Ascending aorta (tissue), 2 donors: ENCODE data around the gene FXYD6. TPM values are rescaled to one million over a fixed set of nuclear protein-coding genes. Genes with fewer than 3 reads are reported as not detected.

ENCODE experiments used
- DNase-seq, 2 donors: peaks; one replicate each; pipeline ENCODE4 v3.0.0-alpha.2; 2019; ENCODE audit warnings: low spot score in 2 of 2
- H3K27ac ChIP-seq, 2 donors: fragments of 200-600 bp; sonication (generic); one replicate each; pipeline ENCODE4 v1.5.1; 2016 to 2017; ENCODE audit warnings: mild to moderate bottlenecking in 1 of 2
- H3K27me3 ChIP-seq: fragments of 200-600 bp; sonication (generic); one replicate; pipeline ENCODE4 v1.5.1; 2017
- H3K36me3 ChIP-seq, 2 donors: fragments of 200-600 bp; sonication (generic); one replicate each; pipeline ENCODE4 v1.5.1; 2016
- H3K4me1 ChIP-seq, 2 donors: fragments of 200-600 bp; sonication (generic); one replicate each; pipeline ENCODE4 v1.5.1; 2016 to 2017; ENCODE audit warnings: mild to moderate bottlenecking in 1 of 2
- H3K4me3 ChIP-seq, 2 donors: fragments of 200-600 bp; sonication (generic); one replicate each; pipeline ENCODE4 v1.5.1; 2016 to 2017; ENCODE audit warnings: mild to moderate bottlenecking in 1 of 2
- H3K9me3 ChIP-seq, 2 donors: fragments of 200-600 bp; sonication (generic); one replicate each; pipeline ENCODE4 v1.5.1; 2016
- intact Hi-C: fragments of 100-400 bp; cut with DNase I; formaldehyde crosslinking; loops from one replicate; pipeline ENCODE4 v1.15.1; 2023
- total RNA-seq: library from RNA; depleted of rRNA; stranded (reverse); fragments of >200 nt; gene quantifications from one replicate; pipeline ENCODE4 v1.1.0, GENCODE V29; 2016
- TF ChIP-seq, protein P1 (sequence below), 3 experiments: fragments of 200-600 bp in 2 of 3; fragments of 450-650 bp in 1 of 3; sonication (generic) in 2 of 3; IDR thresholded peaks; one replicate each; pipeline ENCODE4 v1.5.1; 2016 to 2019; ENCODE audit warnings: antibody characterized with exemption in 3 of 3, mild to moderate bottlenecking in 1 of 3, moderate library complexity in 1 of 3

FXYD6 gene
- total RNA-seq, 1 donor from 2014 or later = 16.4 TPM

DNA sequence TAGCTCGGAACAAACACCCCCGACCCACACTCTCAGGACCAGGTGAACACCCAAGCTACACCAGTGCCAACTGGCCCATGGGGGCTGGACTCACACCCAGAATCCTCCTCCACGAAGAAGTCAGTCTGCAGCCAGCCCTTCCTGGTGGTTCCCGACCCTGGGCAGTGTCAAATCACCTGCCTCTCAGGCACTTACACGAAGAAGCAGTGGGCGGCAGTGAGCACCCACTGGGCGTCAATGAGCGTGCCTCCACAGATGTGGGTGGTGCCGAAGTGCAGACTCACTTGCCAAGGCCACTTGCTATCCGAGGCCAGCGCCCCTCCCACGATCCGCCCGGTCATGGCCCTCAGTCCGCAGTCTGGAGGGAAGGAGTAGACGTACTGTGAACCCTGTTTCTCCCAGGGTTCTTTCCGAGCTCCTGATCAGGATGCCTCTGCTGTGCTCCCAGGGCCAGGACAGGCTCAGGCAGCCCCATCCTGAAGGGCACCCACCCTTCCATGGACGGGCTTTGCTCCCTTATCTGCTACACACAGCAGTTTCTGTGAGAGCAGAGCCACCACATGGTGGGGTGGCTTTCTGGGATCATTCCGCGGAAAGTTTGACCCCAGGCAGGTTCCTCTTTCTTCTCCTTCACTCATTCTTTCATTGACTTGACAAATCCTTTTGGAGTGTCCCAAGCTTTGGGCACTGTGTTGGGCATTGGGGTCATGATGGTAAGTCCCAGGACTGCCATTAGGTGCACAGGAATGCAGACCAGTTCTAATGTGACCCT, 33.3 kb upstream of the FXYD6 start:
- intact Hi-C loops = no loop called here
- Histone ChIP-seq H3K27me3 (no peaks in the 10 kb centered on the region), H3K4me1 (no peaks in the 10 kb centered on the region), H3K27ac (no peak overlapping the region), H3K9me3 (no peaks in the 10 kb centered on the region), H3K4me3 (no peak overlapping the region), H3K36me3 (no peaks in the 10 kb centered on the region)
- no peak for DNase-seq
- TF ChIP-seq, protein P1, sequence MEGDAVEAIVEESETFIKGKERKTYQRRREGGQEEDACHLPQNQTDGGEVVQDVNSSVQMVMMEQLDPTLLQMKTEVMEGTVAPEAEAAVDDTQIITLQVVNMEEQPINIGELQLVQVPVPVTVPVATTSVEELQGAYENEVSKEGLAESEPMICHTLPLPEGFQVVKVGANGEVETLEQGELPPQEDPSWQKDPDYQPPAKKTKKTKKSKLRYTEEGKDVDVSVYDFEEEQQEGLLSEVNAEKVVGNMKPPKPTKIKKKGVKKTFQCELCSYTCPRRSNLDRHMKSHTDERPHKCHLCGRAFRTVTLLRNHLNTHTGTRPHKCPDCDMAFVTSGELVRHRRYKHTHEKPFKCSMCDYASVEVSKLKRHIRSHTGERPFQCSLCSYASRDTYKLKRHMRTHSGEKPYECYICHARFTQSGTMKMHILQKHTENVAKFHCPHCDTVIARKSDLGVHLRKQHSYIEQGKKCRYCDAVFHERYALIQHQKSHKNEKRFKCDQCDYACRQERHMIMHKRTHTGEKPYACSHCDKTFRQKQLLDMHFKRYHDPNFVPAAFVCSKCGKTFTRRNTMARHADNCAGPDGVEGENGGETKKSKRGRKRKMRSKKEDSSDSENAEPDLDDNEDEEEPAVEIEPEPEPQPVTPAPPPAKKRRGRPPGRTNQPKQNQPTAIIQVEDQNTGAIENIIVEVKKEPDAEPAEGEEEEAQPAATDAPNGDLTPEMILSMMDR (IDR thresholded peaks at IDR 0.05) = no peak

DNA sequence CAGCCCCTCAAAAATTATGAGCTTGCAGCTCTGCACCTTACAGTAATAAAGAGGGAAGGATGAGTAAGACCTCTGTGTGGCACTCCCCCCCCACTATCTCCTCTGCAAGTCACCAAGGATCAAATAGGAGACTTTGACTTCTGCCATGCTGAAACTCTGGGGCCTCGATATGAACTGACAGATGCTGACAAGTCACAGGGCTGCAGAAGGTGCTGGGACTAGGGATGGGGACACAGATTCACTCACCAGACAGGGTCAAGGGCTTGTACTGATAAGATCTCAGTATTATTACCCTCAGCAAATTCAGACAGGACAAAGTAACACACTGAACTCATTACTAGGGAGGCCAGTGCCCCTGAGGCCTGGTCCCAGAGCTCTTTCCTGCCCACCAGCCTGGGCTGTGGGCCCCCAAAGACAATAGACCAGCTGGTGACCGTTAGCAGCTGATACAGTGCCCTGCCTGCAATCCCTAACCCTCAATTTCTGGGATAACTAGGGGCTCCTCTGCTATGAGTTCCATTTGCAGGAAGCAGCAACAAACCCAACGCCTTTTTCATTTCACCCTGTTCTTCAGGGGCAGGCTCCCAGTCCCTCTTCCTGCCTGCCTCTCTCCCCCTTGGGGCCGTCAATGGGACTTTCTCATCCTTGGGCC, 32.6 kb upstream of the FXYD6 start:
- intact Hi-C loops = no loop called here

DNA sequence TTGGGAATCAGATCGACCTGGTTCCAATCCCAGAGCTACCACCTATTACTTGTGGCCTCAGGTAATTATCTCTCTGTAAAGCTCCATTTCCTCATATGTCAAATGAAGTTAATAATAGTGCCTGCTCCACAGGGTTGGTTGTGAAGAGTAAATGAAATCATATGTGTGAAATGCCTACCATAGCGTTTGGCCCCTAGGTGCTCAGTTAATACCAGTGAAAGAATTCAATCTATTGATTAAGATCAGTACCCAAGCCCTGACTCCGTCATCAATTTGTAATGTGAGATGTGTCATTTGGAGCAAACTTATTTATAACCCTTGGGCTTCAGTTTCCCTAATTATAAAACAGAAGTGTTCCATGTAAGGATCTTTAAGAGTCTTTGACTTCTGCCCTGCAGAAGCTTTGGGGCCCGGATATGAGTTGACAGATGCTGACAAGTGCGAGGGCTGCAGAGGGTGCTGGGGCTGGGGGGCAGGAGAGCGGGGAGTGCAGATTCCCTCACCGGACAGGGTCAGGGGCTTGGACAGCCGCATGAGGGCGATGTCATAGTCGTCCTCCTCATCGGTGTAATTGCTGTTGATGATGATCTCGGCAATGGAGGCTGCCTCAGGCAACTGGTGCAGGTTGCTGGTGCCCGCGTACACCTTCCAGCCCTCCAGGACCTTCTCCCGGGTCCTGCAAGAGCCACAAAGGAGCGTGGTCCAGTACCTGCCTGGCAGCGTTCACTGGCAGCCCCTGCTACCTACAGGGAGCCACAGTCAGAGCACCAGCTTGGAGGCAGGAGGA, 31.8 kb upstream of the FXYD6 start:
- no peaks in the 10 kb centered on the region for H3K4me1 ChIP-seq
- no peak for DNase-seq
- intact Hi-C loops = no loop called here
- H3K27ac ChIP-seq = no peak overlapping the region
- H3K27me3 ChIP-seq = no peaks in the 10 kb centered on the region
- TF ChIP-seq, protein P1 (IDR thresholded peaks at IDR 0.05) = no peak
- H3K4me3 ChIP-seq = no peak overlapping the region
- H3K9me3 ChIP-seq = no peaks in the 10 kb centered on the region
- H3K36me3 ChIP-seq = no peaks in the 10 kb centered on the region

More for the DNA sequence above, 32.6 kb upstream of the FXYD6 start:
- Histone ChIP-seq H3K27me3 (no peaks in the 10 kb centered on the region), H3K4me3 (no peak overlapping the region), H3K27ac (no peak overlapping the region), H3K9me3 (no peaks in the 10 kb centered on the region), H3K36me3 (no peaks in the 10 kb centered on the region), H3K4me1 (no peaks in the 10 kb centered on the region)
- no peak for DNase-seq
- TF ChIP-seq, protein P1 (IDR thresholded peaks at IDR 0.05) = no peak

DNA sequence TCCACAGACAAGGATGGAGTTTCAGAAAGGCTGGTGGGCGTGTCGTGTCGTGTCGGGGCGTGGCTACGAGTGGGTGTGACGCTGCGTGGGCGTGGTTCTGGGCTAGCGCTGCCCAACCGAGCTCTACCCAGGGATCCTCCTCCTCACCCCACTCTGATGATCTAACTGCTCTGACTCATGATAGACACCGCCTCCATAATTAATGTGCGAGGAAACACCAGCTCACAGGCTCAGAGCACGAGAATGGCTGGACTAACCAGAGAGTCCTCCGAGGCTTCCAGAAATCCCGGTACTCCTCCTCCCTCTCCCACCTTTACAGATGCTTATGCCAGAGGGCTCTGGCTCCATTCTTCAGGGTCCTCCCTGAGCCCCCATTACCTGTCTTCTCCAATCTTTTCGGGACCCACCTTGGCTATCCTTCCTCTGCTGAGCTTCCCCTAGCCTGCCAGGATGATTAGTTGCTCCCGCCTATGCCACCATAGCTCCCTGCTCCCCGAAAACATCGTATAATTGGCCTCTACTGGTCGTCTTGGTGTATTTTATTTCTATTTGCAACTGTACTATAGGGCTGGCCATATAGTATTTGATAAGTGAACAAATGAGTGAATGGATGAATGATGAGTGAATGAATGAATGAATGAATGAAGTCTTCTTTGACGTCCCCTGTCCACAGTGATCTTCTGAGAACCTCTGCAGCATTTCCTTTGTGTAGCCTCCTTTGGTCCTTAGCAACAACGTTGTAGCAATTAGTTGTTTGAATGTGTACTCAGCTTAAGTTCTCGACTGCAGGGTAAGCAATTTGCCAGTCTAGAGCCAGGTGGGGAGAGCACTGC, 31.0 kb upstream of the FXYD6 start:
- Histone ChIP-seq H3K36me3 (no peaks in the 10 kb centered on the region), H3K4me1 (no peaks in the 10 kb centered on the region), H3K27ac (no peak overlapping the region), H3K27me3 (no peaks in the 10 kb centered on the region), H3K9me3 (no peaks in the 10 kb centered on the region), H3K4me3 (no peak overlapping the region)
- TF ChIP-seq, protein P1 (IDR thresholded peaks at IDR 0.05) = no peak
- intact Hi-C loops = no loop called here
- DNase-seq = peak; percentile 15 to 83

DNA sequence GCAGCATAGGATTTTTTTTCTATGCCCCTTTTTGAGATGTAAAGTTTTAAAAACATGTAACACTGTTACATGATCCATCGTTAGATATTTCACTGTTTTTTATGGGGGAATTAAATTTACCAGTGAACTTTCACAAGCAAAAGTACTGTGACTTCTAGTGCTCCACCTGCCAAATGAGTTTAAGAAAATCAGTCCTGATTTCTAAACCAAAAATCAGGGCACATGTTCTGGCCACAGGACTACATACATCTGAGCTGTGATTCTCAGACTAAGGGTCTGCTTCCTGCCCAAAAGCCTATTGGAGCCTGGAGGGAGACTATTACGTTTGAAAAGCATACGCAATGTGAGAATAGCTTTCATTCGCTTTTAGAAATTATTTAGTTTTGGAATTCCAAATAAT, 30.3 kb upstream of the FXYD6 start:
- no peaks in the 10 kb centered on the region for H3K36me3 ChIP-seq
- DNase-seq = no peak

More for the DNA sequence above, 30.3 kb upstream of the FXYD6 start:
- Histone ChIP-seq H3K9me3 (no peaks in the 10 kb centered on the region), H3K27ac (no peak overlapping the region), H3K4me1 (no peaks in the 10 kb centered on the region), H3K4me3 (no peak overlapping the region), H3K27me3 (no peaks in the 10 kb centered on the region)
- intact Hi-C loops = no loop called here
- TF ChIP-seq, protein P1 (IDR thresholded peaks at IDR 0.05) = no peak
